ENCODE results near the gene AATK. TPM values are rescaled to one million over a fixed set of nuclear protein-coding genes. Genes with fewer than 3 reads are reported as not detected.

AATK gene
- total and polyA plus RNA-seq, 2 donors (not counting 3 experiments of a cell fraction or from before 2014, with no cell fraction given) = 0.69 to 1.00 TPM

DNA sequence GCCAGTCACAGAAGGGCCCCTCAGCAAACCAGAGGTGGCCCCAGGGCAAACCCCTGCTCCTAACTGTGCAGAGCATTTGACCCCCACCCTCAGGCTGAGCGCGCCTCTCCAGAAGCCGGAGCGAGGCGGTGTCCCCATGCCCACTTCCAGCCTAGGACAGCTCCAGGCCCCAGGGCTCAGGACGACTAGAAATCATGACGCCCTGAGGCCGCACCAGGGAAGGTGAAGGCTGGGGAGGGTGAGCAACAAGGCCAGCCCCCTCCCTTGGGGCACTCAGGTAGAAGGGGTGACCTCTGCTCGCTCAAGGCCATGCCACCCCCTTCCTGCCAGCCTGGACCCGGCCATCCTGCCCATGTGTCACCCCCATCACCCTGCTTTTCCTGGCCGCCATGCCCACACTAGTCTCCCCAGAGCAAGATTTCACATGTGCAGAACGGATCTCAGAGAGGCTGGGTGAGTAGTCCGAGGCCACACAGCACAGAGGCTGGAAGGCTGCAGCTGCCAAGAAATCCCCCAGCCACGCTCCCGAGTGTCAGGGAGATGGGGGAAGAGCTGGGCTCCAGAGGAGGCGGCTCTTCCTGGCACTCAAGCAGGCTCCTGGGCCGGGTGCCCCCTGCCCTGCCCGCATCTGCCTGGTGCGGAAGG is 2.8 kb downstream of the AATK start:
- H3K4me2 ChIP-seq (ENCODE audit: insufficient read depth, low read length) = no peak overlapping the region
- H3K27ac ChIP-seq (ENCODE audit: insufficient read depth, low read depth, low read length) = no peak overlapping the region
- intact Hi-C loops (cut with micrococcal nuclease) = no loop called here
- dilution Hi-C loops (cut with MboI; ENCODE audit: extremely low pct_ligation_motif_present, low sequenced_read_pairs) = no loop called here
- no peak overlapping the region for H3K4me3 ChIP-seq (replicated peaks in 1 of 3; ENCODE audit: insufficient read depth in 1 of 3, low read depth in 1 of 3, low read length in 3 of 3)
- peaks cover 4% of the 10 kb centered on the region for H3K4me1 ChIP-seq (ENCODE audit: control insufficient read depth, extremely low read depth, insufficient read depth, low read length)
- no peaks in the 10 kb centered on the region for H3K9me1 ChIP-seq (replicated peaks; ENCODE audit: control insufficient read depth, extremely low read depth, insufficient read depth, low read length)
- TF ChIP-seq POLR2AphosphoS5 (IDR thresholded peaks at IDR 0.05; ENCODE audit: insufficient read depth, low read depth, low read length) (no peak), GATA2 (IDR thresholded peaks at IDR 0.05; ENCODE audit: insufficient read depth, insufficient read length, low read depth, low read length) (no peak), EZH2 (IDR thresholded peaks at IDR 0.05; ENCODE audit: borderline replicate concordance, low read depth, low read length, severe bottlenecking) (no peak), MYC (IDR thresholded peaks at IDR 0.05; ENCODE audit: low read depth, low read length) (no peak), FOS (IDR thresholded peaks at IDR 0.05; ENCODE audit: borderline replicate concordance, insufficient read depth, low read length) (no peak), JUN (IDR thresholded peaks at IDR 0.05; ENCODE audit: borderline replicate concordance, insufficient read depth, insufficient read length, low read depth) (no peak), POLR2A (IDR thresholded peaks at IDR 0.05; ENCODE audit: low read depth, low read length) (no peak)
- TF ChIP-seq, protein P1, sequence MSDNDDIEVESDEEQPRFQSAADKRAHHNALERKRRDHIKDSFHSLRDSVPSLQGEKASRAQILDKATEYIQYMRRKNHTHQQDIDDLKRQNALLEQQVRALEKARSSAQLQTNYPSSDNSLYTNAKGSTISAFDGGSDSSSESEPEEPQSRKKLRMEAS (IDR thresholded peaks at IDR 0.05; ENCODE audit: insufficient read depth, insufficient read length) = no peak
- TF ChIP-seq, protein P2, sequence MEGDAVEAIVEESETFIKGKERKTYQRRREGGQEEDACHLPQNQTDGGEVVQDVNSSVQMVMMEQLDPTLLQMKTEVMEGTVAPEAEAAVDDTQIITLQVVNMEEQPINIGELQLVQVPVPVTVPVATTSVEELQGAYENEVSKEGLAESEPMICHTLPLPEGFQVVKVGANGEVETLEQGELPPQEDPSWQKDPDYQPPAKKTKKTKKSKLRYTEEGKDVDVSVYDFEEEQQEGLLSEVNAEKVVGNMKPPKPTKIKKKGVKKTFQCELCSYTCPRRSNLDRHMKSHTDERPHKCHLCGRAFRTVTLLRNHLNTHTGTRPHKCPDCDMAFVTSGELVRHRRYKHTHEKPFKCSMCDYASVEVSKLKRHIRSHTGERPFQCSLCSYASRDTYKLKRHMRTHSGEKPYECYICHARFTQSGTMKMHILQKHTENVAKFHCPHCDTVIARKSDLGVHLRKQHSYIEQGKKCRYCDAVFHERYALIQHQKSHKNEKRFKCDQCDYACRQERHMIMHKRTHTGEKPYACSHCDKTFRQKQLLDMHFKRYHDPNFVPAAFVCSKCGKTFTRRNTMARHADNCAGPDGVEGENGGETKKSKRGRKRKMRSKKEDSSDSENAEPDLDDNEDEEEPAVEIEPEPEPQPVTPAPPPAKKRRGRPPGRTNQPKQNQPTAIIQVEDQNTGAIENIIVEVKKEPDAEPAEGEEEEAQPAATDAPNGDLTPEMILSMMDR (IDR thresholded peaks at IDR 0.05; ENCODE audit: extremely low read depth in 1 of 2, insufficient read depth in 1 of 2, low read depth in 1 of 2, low read length in 2 of 2) = no peak
- no peak overlapping the region for H2AFZ ChIP-seq (ENCODE audit: low read depth, low read length)
- FAIRE-seq (no peak), DNase-seq (ENCODE audit: low read depth, low spot score) (no peak)
- ChIA-PET CTCF (no interaction called here), POLR2A (no interaction called here)
- H3K9me3 ChIP-seq (replicated peaks; ENCODE audit: control insufficient read depth, insufficient read depth, low read length) = no peaks in the 10 kb centered on the region
- H4K20me1 ChIP-seq (replicated peaks; ENCODE audit: control insufficient read depth, extremely low read depth, insufficient read depth, low read length) = no peaks in the 10 kb centered on the region
- peaks cover 5 to 6% of the 10 kb centered on the region in 2 experiments for H3K27me3 ChIP-seq (ENCODE audit: control insufficient read depth in 2 of 2, insufficient read depth in 2 of 2, low read length in 2 of 2)
- no peaks in the 10 kb centered on the region for H3K79me2 ChIP-seq (ENCODE audit: control insufficient read depth, insufficient read depth, low read length)
- no peaks in the 10 kb centered on the region for H3K36me3 ChIP-seq (ENCODE audit: control insufficient read depth in 2 of 2, extremely low read depth in 1 of 2, insufficient read depth in 2 of 2, low read length in 2 of 2)
- no TSS peak for BruUV-seq (replicated peaks)
- H3K9ac ChIP-seq (replicated peaks; ENCODE audit: extremely low read depth, insufficient read depth, low read length) = no peak overlapping the region

Measured in endothelial cell of umbilical vein (primary cell).